Measurements from ENCODE around the gene NRAP. TPM values are rescaled to one million over a fixed set of nuclear protein-coding genes. Genes with fewer than 3 reads are reported as not detected.

NRAP gene
- total and polyA plus RNA-seq, 2 of the 8 experiments (the other 6 are each of a cell fraction or from before 2014, with no cell fraction given): not detected

- no peak for TF ChIP-seq JUND (IDR thresholded peaks at IDR 0.05; ENCODE audit: low read length)
- TF ChIP-seq, protein P1, sequence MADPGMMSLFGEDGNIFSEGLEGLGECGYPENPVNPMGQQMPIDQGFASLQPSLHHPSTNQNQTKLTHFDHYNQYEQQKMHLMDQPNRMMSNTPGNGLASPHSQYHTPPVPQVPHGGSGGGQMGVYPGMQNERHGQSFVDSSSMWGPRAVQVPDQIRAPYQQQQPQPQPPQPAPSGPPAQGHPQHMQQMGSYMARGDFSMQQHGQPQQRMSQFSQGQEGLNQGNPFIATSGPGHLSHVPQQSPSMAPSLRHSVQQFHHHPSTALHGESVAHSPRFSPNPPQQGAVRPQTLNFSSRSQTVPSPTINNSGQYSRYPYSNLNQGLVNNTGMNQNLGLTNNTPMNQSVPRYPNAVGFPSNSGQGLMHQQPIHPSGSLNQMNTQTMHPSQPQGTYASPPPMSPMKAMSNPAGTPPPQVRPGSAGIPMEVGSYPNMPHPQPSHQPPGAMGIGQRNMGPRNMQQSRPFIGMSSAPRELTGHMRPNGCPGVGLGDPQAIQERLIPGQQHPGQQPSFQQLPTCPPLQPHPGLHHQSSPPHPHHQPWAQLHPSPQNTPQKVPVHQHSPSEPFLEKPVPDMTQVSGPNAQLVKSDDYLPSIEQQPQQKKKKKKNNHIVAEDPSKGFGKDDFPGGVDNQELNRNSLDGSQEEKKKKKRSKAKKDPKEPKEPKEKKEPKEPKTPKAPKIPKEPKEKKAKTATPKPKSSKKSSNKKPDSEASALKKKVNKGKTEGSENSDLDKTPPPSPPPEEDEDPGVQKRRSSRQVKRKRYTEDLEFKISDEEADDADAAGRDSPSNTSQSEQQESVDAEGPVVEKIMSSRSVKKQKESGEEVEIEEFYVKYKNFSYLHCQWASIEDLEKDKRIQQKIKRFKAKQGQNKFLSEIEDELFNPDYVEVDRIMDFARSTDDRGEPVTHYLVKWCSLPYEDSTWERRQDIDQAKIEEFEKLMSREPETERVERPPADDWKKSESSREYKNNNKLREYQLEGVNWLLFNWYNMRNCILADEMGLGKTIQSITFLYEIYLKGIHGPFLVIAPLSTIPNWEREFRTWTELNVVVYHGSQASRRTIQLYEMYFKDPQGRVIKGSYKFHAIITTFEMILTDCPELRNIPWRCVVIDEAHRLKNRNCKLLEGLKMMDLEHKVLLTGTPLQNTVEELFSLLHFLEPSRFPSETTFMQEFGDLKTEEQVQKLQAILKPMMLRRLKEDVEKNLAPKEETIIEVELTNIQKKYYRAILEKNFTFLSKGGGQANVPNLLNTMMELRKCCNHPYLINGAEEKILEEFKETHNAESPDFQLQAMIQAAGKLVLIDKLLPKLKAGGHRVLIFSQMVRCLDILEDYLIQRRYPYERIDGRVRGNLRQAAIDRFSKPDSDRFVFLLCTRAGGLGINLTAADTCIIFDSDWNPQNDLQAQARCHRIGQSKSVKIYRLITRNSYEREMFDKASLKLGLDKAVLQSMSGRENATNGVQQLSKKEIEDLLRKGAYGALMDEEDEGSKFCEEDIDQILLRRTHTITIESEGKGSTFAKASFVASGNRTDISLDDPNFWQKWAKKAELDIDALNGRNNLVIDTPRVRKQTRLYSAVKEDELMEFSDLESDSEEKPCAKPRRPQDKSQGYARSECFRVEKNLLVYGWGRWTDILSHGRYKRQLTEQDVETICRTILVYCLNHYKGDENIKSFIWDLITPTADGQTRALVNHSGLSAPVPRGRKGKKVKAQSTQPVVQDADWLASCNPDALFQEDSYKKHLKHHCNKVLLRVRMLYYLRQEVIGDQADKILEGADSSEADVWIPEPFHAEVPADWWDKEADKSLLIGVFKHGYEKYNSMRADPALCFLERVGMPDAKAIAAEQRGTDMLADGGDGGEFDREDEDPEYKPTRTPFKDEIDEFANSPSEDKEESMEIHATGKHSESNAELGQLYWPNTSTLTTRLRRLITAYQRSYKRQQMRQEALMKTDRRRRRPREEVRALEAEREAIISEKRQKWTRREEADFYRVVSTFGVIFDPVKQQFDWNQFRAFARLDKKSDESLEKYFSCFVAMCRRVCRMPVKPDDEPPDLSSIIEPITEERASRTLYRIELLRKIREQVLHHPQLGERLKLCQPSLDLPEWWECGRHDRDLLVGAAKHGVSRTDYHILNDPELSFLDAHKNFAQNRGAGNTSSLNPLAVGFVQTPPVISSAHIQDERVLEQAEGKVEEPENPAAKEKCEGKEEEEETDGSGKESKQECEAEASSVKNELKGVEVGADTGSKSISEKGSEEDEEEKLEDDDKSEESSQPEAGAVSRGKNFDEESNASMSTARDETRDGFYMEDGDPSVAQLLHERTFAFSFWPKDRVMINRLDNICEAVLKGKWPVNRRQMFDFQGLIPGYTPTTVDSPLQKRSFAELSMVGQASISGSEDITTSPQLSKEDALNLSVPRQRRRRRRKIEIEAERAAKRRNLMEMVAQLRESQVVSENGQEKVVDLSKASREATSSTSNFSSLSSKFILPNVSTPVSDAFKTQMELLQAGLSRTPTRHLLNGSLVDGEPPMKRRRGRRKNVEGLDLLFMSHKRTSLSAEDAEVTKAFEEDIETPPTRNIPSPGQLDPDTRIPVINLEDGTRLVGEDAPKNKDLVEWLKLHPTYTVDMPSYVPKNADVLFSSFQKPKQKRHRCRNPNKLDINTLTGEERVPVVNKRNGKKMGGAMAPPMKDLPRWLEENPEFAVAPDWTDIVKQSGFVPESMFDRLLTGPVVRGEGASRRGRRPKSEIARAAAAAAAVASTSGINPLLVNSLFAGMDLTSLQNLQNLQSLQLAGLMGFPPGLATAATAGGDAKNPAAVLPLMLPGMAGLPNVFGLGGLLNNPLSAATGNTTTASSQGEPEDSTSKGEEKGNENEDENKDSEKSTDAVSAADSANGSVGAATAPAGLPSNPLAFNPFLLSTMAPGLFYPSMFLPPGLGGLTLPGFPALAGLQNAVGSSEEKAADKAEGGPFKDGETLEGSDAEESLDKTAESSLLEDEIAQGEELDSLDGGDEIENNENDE (IDR thresholded peaks at IDR 0.05; ENCODE audit: insufficient replicate concordance, low read length): no peak
- no peak for TF ChIP-seq CREB1 (IDR thresholded peaks at IDR 0.05)
Measured at GRCh38 chr10:113555751-113556150, 108.1 kb downstream of the NRAP start (continued).
